Fibroblast of the conjunctiva (primary cell): ENCODE measurements around the gene PLCB4.

ENCODE experiments used
- DNase-seq: peaks from one replicate; pipeline ENCODE4 v3.0.0-alpha.2; 2010; ENCODE audit warnings: low read depth

PLCB4 gene

DNA sequence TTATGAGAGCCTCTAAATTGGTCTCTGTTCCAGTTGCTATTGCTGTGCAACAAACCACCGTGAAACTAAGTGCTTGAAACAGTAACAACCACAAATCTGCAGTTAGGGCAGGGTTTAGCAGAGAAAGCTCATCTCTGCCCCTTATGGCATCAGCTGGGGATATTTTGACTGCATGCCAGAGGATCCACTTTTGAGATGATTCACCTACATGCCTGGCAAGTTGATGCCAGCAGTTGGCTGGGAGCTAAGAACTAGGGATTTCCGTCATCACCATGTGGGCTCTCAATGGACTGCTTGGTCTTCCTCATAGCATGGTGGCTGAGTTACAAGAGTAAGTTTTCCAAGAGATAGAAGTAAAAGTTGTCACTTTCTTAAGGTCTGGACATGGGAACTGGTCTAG, 35.1 kb downstream of the PLCB4 start:
- no peak for DNase-seq

DNA sequence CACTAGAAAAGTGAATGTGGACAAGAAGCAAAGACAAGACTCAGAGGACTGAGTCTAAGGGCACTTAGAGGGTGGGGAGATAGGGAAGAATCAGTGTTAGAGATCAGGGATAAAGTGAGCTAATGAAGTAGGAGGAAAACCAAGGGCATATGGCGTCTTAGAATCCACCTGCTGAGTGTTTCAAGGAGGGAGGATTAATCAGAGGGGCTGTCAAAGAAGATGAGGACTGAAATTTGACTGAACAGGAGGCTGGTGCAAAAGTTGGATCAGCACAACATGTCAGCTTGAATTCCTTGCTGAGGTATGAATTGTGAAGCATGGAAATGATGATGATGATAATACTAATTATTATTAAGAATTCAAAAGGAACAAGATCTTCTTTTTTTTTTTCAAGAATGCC, 39.4 kb downstream of the PLCB4 start:
- DNase-seq = no peak

- DNase-seq = no peak
Measured at GRCh38 chr20:9109566-9109965, 40.7 kb downstream of the PLCB4 start.

GRCh38 chr20:9110365-9110764, 41.5 kb downstream of the PLCB4 start:
- DNase-seq = no peak

DNA sequence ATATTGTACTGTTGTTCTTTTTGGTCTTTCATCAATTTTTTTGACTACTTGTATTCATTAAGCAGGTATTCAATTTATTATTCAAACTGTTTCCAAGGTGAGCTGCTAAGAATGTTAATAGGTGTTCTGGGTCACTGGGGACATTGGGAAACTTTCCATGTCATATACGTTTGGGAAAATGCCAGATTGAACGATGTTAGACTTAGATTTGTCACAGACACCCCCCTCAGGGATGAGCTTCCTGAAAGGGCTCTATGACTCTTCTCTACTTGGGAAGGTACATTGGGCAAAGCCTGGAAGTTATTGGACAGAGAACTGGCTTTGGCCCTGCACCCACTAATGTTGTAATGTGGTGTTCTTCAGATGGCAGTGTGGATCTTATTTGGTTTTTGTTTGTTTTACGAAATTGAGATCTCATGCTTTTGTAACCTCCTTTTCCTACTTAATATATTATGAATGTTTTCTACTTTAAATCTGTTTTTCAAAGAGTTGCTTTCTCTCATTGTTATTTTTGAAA, 42.1 kb downstream of the PLCB4 start:
- no peak for DNase-seq

DNA sequence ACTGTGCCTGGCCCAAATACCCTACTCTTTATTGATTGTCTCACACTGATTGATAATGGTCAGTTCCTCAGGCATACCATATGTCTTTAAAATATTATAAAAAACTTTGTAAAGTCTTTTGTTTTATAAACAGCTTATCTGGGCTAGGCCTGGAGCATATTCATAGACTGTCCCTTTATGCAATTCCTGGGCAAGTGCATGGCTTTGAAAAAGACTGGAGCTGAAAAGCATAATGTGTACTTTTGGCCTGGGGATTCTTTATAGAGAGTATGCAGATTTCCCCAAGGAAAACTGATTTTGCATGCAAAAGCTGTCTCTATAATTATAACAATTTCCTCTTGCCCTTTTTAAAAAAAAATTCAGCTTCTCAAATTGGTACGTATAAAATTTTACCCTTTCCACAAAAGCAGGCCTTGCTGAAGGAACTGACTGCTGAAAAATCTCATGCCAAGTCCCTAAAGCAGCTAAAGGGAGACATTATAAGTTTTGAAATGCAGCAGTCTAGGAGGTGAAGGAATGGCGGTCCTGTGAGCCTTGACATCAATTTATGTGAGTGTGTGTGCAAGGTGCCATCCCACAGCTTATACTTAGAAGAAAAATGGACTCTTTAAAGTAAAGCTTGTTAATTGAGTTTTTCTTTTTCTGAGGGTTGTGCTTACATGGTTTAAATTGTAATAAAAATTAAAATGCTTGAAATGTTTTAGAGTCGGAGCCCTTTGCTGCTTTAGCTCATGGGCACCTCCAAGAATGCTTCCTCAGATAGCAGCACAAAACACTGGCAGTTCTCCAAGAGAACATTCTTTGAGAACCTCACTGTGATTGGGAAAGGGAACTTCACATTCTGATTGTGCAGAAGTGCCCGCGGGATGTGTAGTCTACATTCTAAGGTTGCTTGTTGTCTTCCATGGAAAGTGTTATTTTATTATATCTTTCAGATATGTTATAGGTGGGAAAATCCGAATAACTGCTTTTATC, 43.9 kb downstream of the PLCB4 start:
- DNase-seq = no peak

DNA sequence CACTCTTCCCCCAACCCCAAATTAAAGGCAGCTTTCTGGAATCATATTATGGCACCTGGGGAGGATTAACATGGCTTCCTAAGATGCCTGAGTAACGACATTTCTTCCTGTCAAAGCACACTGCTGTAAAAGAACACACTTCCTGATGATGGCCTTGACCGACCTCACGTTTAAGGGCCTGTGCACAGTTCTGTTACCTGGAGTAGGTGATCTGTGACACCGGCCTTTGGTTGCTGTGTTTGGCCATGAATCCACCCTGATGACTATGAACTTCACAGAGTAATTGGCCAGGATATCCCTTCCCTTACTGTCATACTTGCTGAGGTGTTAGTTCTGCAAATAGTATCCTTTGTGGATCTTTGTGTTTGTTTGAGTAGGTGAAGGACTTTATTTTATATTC, 45.8 kb downstream of the PLCB4 start:
- no peak for DNase-seq

- no peak for DNase-seq
Measured at GRCh38 chr20:9117548-9117947, 48.7 kb downstream of the PLCB4 start.

- no peak for DNase-seq
Measured at GRCh38 chr20:9119776-9120175, 50.9 kb downstream of the PLCB4 start.

- DNase-seq = no peak
Measured at GRCh38 chr20:9121211-9121610, 52.3 kb downstream of the PLCB4 start.

GRCh38 chr20:9122571-9122970, 53.7 kb downstream of the PLCB4 start:
- no peak for DNase-seq

- no peak for DNase-seq
Measured at GRCh38 chr20:9126527-9126926, 57.6 kb downstream of the PLCB4 start.

DNA sequence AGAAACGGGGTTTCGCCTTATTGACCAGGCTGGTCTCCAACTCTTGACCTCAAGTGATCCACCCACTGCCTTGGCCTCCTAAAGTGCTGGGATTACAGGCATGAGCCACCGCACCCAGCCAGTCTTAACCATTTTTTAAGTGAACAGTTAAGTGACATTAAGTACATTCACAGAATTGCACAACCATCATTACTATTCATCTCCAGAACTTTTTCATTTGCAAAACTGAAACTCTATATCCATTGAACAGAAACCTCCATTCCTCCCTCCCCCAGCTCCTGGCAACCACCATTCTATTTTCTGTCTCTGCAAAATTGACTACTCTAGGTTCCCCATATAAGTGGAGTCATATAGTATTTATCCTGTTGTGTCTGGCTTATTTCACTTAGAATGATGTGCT, 59.7 kb downstream of the PLCB4 start:
- no peak for DNase-seq

DNA sequence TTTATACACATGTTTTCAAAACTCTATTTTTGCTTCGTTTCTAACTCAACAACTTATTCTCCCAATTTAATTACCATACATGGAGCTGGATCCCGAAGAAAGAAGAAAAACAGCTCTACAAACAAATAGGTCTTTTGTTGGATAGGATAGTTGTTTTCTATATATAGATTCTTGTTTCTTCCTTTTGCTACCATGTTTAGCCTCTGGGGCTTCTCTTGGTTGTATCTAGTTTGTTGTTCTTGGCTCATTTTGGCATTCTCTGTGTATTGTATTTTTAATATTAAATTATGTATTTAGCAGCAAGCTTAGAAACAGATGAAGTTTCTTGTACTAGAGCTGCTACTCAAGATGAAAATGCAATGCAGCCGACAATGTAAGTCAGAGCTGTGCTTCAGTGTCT, 60.9 kb downstream of the PLCB4 start:
- no peak for DNase-seq

GRCh38 chr20:9130521-9130920, 61.6 kb downstream of the PLCB4 start:
- DNase-seq = no peak

DNA sequence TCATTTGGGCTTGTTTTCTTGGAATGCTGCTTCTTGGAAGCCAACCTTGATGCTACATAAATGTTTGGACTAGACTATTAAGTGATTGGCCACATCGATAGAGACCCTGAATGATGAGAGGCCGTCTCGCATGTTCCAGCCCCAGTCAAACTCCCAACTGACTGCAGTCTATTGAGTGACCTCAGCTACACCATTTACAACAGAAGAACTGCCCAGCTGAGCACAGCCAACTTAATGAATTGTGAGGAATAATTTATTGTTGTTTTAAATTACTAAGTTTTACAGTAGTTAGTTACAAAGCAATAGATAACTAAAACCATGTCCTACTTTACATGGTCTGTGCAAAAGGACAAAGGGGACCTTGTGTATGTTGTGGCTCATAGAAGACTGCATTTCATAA, 63.0 kb downstream of the PLCB4 start:
- no peak for DNase-seq

DNA sequence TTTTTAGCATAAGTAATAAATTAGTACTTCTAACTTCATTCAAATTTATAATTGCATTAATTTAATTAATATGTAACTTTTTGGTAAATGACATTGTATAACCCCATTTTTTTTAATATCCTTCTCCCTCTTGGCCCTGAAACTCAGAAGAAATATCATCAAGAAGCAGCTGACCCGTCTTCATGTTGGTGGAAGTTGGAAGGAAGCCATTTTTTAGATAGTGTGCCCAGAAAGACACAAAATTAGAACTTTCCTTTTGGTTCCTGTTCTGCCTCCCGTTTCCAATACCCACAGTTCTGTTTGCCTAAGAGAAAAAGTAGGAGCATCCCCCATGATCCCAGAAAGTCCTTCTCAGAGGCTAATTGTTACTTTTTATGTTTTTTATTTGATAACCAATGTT, 65.5 kb downstream of the PLCB4 start:
- no peak for DNase-seq

GRCh38 chr20:9136114-9136513, 67.2 kb downstream of the PLCB4 start:
- DNase-seq = no peak

- DNase-seq = no peak
Measured at GRCh38 chr20:9137001-9137400, 68.1 kb downstream of the PLCB4 start.

DNA sequence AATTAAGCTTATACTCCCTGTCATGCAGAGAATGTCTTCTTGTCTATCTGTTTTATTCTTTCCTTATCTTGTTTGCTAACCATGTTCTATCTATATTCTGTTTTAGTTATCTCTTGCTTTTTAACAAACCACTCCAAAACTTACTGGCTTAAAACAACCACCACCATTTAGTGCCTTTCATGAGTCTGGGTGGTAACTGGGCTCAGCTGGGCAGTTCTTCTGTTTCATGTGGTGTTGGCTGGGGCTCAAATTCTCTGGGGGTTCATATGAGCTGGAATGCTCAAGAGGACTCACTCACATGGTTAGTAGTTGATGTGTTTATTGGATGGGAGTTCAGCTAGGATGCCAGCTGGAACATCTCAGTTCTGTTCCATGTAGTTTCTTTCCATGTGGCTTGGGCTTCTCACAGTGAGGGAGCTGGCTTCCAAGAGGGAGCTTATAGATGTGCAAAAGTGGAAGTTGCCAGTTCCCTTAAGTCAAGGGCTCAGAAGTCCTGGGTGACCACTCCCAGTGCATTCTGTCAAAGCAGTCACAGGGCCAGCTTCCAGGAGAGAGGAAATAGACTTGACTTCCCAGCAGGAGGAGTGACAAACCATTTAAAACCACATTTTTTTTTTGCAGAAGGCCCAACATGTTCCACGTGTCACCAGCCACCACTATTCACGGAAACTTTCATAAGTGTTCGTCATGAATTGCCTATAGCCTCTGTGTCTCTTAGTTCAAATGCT, 70.4 kb downstream of the PLCB4 start:
- DNase-seq = no peak

DNA sequence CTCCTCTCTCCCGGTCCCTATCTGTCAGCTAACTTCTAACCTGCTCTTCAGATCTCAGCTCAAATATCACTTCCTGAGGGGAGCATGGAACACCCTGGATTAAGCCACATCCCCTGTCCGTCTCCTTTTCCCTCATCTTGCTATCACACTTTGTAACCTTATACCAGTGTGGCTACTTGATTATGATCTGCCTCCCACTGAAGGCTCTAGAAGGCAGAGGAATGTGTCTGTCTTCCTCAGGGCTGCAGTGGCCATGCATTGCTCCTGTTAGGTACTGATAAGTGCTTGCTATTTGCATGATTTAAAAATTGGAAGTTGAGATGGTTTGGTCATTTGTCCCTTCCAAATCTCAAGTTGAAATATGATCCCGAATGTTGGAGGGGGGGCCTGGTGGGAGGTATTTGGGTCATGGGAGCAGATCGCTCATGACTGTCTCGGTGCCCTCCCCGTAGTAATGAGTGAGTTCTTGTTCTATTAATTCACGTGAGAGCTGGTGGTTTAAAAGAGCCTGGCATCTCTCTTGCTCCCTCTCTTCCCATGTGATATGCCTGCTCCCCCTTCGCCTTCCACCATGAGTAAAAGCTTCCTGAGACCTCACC, 71.4 kb downstream of the PLCB4 start:
- no peak for DNase-seq

DNA sequence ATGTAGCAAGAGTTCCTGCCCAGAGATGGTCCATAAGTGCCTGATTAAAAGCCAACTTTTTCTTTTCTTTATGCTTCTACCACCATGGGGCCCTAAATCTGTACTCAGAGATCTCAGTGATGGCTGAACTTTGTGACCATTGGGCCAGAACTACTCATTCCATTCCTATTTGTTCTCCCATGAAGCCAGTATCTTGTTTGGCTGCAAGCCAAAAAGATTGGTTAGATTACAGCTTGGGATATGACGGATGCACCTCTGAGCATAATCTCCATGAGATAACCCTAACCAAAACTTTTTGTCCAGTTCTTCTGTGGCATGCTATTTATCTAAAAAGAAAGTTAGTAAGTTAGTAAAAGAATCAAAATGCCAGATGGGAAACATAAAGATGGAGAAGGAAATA, 72.2 kb downstream of the PLCB4 start:
- DNase-seq = no peak

DNA sequence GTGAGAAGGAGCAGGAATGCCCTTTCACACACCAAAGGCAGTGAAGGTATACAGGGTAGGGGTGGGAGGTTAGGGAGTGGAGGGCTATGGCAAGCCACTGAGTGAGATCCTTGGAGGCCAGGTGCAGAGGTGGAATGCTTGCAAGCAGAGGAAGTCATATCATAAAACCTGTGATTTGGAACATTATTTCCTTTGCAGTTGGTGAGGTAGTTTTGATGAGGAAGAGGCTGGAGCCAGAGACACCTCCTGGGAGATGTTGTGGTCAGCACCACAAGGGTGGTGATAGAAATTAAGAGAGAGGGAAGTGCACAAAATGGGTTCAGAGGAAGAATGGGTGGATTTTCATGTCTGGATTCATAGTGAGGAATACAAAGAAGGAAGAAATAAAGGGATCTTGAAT, 73.0 kb downstream of the PLCB4 start:
- DNase-seq = no peak
